Measurements from ENCODE around the gene BMI1. TPM values are rescaled to one million over a fixed set of nuclear protein-coding genes. Genes with fewer than 3 reads are reported as not detected.

The BMI1 gene
- total and polyA plus RNA-seq, 2 of the 4 experiments (the other 2 are of a cell fraction), result 19.7 to 25.8 TPM

DNA sequence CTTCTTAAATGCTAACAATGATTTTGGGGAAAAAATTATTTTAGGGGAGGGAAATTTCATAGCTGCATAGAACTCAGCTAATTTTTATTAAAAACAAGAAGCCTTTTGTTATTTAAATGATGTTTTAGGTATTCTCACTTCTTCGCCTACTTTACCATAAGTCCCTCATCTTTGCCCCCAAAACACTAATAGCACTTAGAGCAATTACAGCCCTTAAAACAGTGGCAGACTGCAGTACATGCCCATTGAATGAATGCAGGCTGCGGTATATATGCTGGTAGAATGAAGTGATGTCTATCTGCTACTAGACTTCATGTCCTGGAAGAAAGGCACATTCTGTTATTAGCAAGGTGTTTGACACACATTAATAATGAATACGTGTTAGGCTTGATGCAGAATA, 21.5 kb downstream of the BMI1 start:
- Histone ChIP-seq H3K27ac (ENCODE audit: insufficient read depth, low read length) (no peak overlapping the region), H3K27me3 (ENCODE audit: control insufficient read depth, insufficient read depth, low read length) (peaks cover 61% of the 10 kb centered on the region), H3K79me1 (ENCODE audit: low read depth in 1 of 2, low read length in 2 of 2) (no peaks in the 10 kb centered on the region), H2BK120ac (ENCODE audit: low read depth, low read length) (no peak overlapping the region), H3K4me2 (ENCODE audit: low read depth, low read length) (no peak overlapping the region), H3K4me1 (ENCODE audit: control insufficient read depth, insufficient read depth, low read length) (no peaks in the 10 kb centered on the region), H2AFZ (replicated peaks; ENCODE audit: low read length, poor library complexity) (no peak overlapping the region), H3K9me3 (ENCODE audit: control insufficient read depth, insufficient read depth, low read length) (peaks cover 14% of the 10 kb centered on the region), H3K4me3 (ENCODE audit: insufficient read depth, low read depth, low read length) (no peak overlapping the region), H4K20me1 (ENCODE audit: insufficient read depth, low read length) (no peaks in the 10 kb centered on the region), H3K14ac (replicated peaks; ENCODE audit: low read depth, low read length) (no peak overlapping the region), H3K23ac (ENCODE audit: low read depth, low read length) (no peak overlapping the region), H2AK5ac (ENCODE audit: low read depth, low read length) (no peak overlapping the region), H2AK9ac (replicated peaks; ENCODE audit: low read depth, low read length, poor library complexity) (no peak overlapping the region), H3K56ac (ENCODE audit: extremely low read depth, insufficient read depth, low read length) (no peak overlapping the region), H2BK15ac (ENCODE audit: low read depth, low read length) (no peak overlapping the region), H3K4ac (ENCODE audit: low read depth, low read length) (no peak overlapping the region), H3K9ac (ENCODE audit: low read depth, low read length) (no peak overlapping the region), H2BK5ac (ENCODE audit: low read depth, low read length, poor library complexity, severe bottlenecking) (no peak overlapping the region), H3K36me3 (ENCODE audit: control insufficient read depth, insufficient read depth, low read length) (no peaks in the 10 kb centered on the region), H2BK20ac (ENCODE audit: low read depth, low read length) (no peak overlapping the region), H4K5ac (ENCODE audit: low read depth, low read length) (no peak overlapping the region), H3K9me1 (ENCODE audit: insufficient read depth, low read length) (no peaks in the 10 kb centered on the region), H3K18ac (ENCODE audit: low read depth, low read length) (no peak overlapping the region), H4K8ac (ENCODE audit: low read depth in 2 of 2, low read length in 2 of 2) (no peak overlapping the region), H4K91ac (ENCODE audit: insufficient read depth, low read depth, low read length) (no peak overlapping the region)
- dilution Hi-C loops (cut with HindIII; ENCODE audit: low sequenced_read_pairs, unreplicated experiment), result no loop called here
- WGBS, 2 experiments (ENCODE audit: extremely low coverage in 2 of 2, insufficient read length in 1 of 2), result no CpG with 5 or more reads among the region's 3 CpGs
- BruUV-seq (replicated peaks), result no TSS peak
- TF ChIP-seq NFE2L2 (IDR thresholded peaks at IDR 0.05; ENCODE audit: low read depth, low read length) (no peak), POLR2A (IDR thresholded peaks at IDR 0.05; ENCODE audit: low read depth, low read length) (no peak), RAD21 (IDR thresholded peaks at IDR 0.05; ENCODE audit: low read length) (no peak), FOS (IDR thresholded peaks at IDR 0.05; ENCODE audit: low read depth, low read length) (no peak), MXI1 (IDR thresholded peaks at IDR 0.05; ENCODE audit: borderline replicate concordance, low read depth, low read length) (no peak), RFX5 (IDR thresholded peaks at IDR 0.05; ENCODE audit: low read depth, low read length) (no peak), RCOR1 (IDR thresholded peaks at IDR 0.05; ENCODE audit: insufficient replicate concordance, low read length) (no peak), MAZ (IDR thresholded peaks at IDR 0.05; ENCODE audit: borderline replicate concordance, low read depth, low read length) (no peak), CHD1 (IDR thresholded peaks at IDR 0.05; ENCODE audit: low read depth, low read length) (no peak), SMC3 (IDR thresholded peaks at IDR 0.05; ENCODE audit: low read depth, low read length) (no peak), CEBPB (IDR thresholded peaks at IDR 0.05; ENCODE audit: low read depth, low read length) (no peak), MAFK (IDR thresholded peaks at IDR 0.05; ENCODE audit: low read depth, low read length) (no peak)
- TF ChIP-seq, protein P1, sequence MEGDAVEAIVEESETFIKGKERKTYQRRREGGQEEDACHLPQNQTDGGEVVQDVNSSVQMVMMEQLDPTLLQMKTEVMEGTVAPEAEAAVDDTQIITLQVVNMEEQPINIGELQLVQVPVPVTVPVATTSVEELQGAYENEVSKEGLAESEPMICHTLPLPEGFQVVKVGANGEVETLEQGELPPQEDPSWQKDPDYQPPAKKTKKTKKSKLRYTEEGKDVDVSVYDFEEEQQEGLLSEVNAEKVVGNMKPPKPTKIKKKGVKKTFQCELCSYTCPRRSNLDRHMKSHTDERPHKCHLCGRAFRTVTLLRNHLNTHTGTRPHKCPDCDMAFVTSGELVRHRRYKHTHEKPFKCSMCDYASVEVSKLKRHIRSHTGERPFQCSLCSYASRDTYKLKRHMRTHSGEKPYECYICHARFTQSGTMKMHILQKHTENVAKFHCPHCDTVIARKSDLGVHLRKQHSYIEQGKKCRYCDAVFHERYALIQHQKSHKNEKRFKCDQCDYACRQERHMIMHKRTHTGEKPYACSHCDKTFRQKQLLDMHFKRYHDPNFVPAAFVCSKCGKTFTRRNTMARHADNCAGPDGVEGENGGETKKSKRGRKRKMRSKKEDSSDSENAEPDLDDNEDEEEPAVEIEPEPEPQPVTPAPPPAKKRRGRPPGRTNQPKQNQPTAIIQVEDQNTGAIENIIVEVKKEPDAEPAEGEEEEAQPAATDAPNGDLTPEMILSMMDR (conservative IDR thresholded peaks at IDR 0.05; ENCODE audit: low read depth, low read length), result no peak
- TF ChIP-seq, protein P2, sequence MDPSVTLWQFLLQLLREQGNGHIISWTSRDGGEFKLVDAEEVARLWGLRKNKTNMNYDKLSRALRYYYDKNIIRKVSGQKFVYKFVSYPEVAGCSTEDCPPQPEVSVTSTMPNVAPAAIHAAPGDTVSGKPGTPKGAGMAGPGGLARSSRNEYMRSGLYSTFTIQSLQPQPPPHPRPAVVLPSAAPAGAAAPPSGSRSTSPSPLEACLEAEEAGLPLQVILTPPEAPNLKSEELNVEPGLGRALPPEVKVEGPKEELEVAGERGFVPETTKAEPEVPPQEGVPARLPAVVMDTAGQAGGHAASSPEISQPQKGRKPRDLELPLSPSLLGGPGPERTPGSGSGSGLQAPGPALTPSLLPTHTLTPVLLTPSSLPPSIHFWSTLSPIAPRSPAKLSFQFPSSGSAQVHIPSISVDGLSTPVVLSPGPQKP (IDR thresholded peaks at IDR 0.05; ENCODE audit: borderline replicate concordance, low read depth, low read length), result no peak
- intact Hi-C loops (cut with micrococcal nuclease), result loop anchor here (5.0 kb wide), 2 partner anchors 370 to 645 kb away; partner anchors contain the start of gene PIP4K2A
- no peak for DNase-seq
- POLR2A ChIA-PET (ENCODE audit: unreplicated experiment), result no interaction called here
- no peak for ATAC-seq (ENCODE audit: low read depth)
- CTCF ChIA-PET, result no interaction called here
- in situ Hi-C loops (cut with MboI; ENCODE audit: low sequenced_read_pairs), result no loop called here
